Kidney (tissue), 14 donors: ENCODE results near the gene SHISA8. TPM values are rescaled to one million over a fixed set of nuclear protein-coding genes. Genes with fewer than 3 reads are reported as not detected.

ENCODE experiments used
- DNase-seq, 5 donors: peaks; one replicate each; pipeline ENCODE4 v3.0.0-alpha.2; 2013 to 2020
- FAIRE-seq: peaks from 2 replicates; lab custom pipeline; 2012; peaks lifted over from hg19 to GRCh38; lab: Jason Lieb, UNC
- H3K27ac ChIP-seq, 2 donors: one replicate each; pipeline ENCODE4 v1.7.0; 2013; ENCODE audit warnings: low read depth in 2 of 2, low read length in 2 of 2, inconsistent platforms in 1 of 2
- H3K27me3 ChIP-seq: one replicate; pipeline ENCODE4 v1.7.1; 2013; ENCODE audit warnings: low read length, inconsistent platforms; ENCODE audit not compliant: control insufficient read depth, insufficient read depth
- H3K36me3 ChIP-seq, 3 donors: one replicate each; pipeline versions ENCODE4 v1.7.0 to v1.7.1; 2013; ENCODE audit warnings: low read length in 3 of 3, control low read depth in 1 of 3, inconsistent platforms in 1 of 3; ENCODE audit not compliant: insufficient read depth in 3 of 3, control insufficient read depth in 2 of 3
- H3K4me1 ChIP-seq, 3 donors: one replicate each; pipeline versions ENCODE4 v1.7.0 to v1.7.1; 2013; ENCODE audit warnings: low read length in 3 of 3, inconsistent platforms in 1 of 3, low read depth in 1 of 3; ENCODE audit not compliant: control insufficient read depth in 2 of 3, insufficient read depth in 2 of 3
- H3K4me3 ChIP-seq, 3 donors: one replicate each; pipeline versions ENCODE4 v1.7.0 to v1.8.1; 2013; ENCODE audit warnings: low read length in 3 of 3, control low read depth in 1 of 3, inconsistent platforms in 1 of 3
- H3K9ac ChIP-seq, 3 donors: one replicate each; pipeline versions ENCODE4 v1.7.0 to v1.7.1; 2013; ENCODE audit warnings: low read length in 3 of 3, control low read depth in 1 of 3, inconsistent platforms in 1 of 3
- H3K9me3 ChIP-seq, 3 donors: one replicate each; pipeline versions ENCODE4 v1.7.0 to v1.7.1; 2013; ENCODE audit warnings: low read length in 3 of 3, control low read depth in 1 of 3, inconsistent platforms in 1 of 3; ENCODE audit not compliant: control insufficient read depth in 2 of 3, insufficient read depth in 1 of 3
- CTCF ChIP-seq: IDR thresholded peaks from 3 replicates; pipeline ENCODE4 v1.5.1; 2012; ENCODE audit warnings: mild to moderate bottlenecking, moderate library complexity, borderline replicate concordance; ENCODE audit not compliant: insufficient read depth; ENCODE audit errors: extremely low read depth
- intact Hi-C: fragments of 100-400 bp; cut with DNase I; formaldehyde crosslinking; loops from one replicate; pipeline ENCODE4 v1.11.1; 2022
- microRNA-seq: library from miRNA; unstranded; fragments of <30 nt; microRNA quantifications from one replicate; pipeline ENCODE4 v1.2.0, GENCODE V29; 2020
- polyA plus RNA-seq: library from polyadenylated mRNA; stranded (reverse); fragments of 350-450 nt; fragmentation: Illumina TruSeq; extraction: RNeasy Lipid Tissue Mini Kit (QIAGEN cat#74804); gene quantifications from one replicate; pipeline ENCODE4 v1.2.3, GENCODE V29; 2014; ENCODE audit warnings: low read depth, low replicate concordance; ENCODE audit not compliant: insufficient read depth
- total RNA-seq: library from RNA; stranded (reverse); fragmentation: NEBNext Ultra II Directional; extraction: Animal tissue kit (Norgen Biotek cat#: 25700); gene quantifications from one replicate; pipeline ENCODE4 v1.2.1, GENCODE V29; 2021
- donor health status: control.
- donor health status: control.
- donor health status: control.
- donor health status: control.
- donor health status: control.
- donor health status: DM: yes; HTN: yes; CAD: no.
- donor health status: Normal renal cell carcinoma (clear cell type).

The SHISA8 gene
- total and polyA plus RNA-seq, 2 donors from 2014 or later = 0.35 to 0.47 TPM

- Histone ChIP-seq H3K9ac (peak overlapping the region in 1 of 3 donors; percentile 15), H3K27ac (peak overlapping the region in 1 of 2 donors; percentile 60), H3K27me3 (no peaks in the 10 kb centered on the region), H3K4me1 (peaks cover 0 to 12% (median 0%) of the 10 kb centered on the region in 3 donors), H3K36me3 (peaks cover 0 to 3% (median 0%) of the 10 kb centered on the region in 3 donors), H3K4me3 (no peak overlapping the region), H3K9me3 (no peaks in the 10 kb centered on the region)
- no peak for TF ChIP-seq CTCF
- DNase-seq (peak in 4 of 5 donors; percentile 57 to 87 (median 78)), FAIRE-seq (no peak)
- intact Hi-C loops = no loop called here
Measured at GRCh38 chr22:41862160-41862529, 52.7 kb downstream of the SHISA8 start.

Small RNA genes lying within 50 kb of the gene (microRNA-seq; reads per million reads assigned to microRNA genes)
- gene MIR33A = 130 reads per million, percentile 56 among the genes with 10 or more reads in this experiment

Other genes starting within 250 kb of the SHISA8 start
- gene SNU13, start 226.2 kb downstream of the SHISA8 start, total RNA-seq = 132 TPM
- gene SNU13, start 226.2 kb downstream of the SHISA8 start, polyA plus RNA-seq = 217 TPM
- 14.6 TPM for gene MEI1, start 215.6 kb downstream of the SHISA8 start, total RNA-seq
- 2.4 TPM for gene MEI1, start 215.6 kb downstream of the SHISA8 start, polyA plus RNA-seq
- gene CCDC134, start 114.4 kb downstream of the SHISA8 start, total RNA-seq = 12.2 TPM
- gene CCDC134, start 114.4 kb downstream of the SHISA8 start, polyA plus RNA-seq = 5.0 TPM
- 71.4 TPM for gene SREBF2, start 82.0 kb downstream of the SHISA8 start, total RNA-seq
- gene SREBF2, start 82.0 kb downstream of the SHISA8 start, polyA plus RNA-seq = 49.2 TPM
- gene TNFRSF13C, start 11.7 kb upstream of the SHISA8 start, total RNA-seq = 2.9 TPM
- gene TNFRSF13C, start 11.7 kb upstream of the SHISA8 start, polyA plus RNA-seq = not detected
- 2.8 TPM for gene CENPM, start 32.1 kb upstream of the SHISA8 start, total RNA-seq
- 2.8 TPM for gene CENPM, start 32.1 kb upstream of the SHISA8 start, polyA plus RNA-seq
- gene SEPTIN3, start 54.4 kb upstream of the SHISA8 start, total RNA-seq = 0.22 TPM
- gene SEPTIN3, start 54.4 kb upstream of the SHISA8 start, polyA plus RNA-seq = 0.49 TPM
- 2.5 TPM for gene WBP2NL, start 83.7 kb upstream of the SHISA8 start, total RNA-seq
- gene WBP2NL, start 83.7 kb upstream of the SHISA8 start, polyA plus RNA-seq = 0.84 TPM
- 29.8 TPM for gene NAGA, start 155.7 kb upstream of the SHISA8 start, total RNA-seq
- gene NAGA, start 155.7 kb upstream of the SHISA8 start, polyA plus RNA-seq = 27.0 TPM
- gene PHETA2, start 159.2 kb upstream of the SHISA8 start, total RNA-seq = 10.4 TPM
- 6.3 TPM for gene PHETA2, start 159.2 kb upstream of the SHISA8 start, polyA plus RNA-seq
- gene SMDT1, start 164.6 kb upstream of the SHISA8 start, total RNA-seq = 113 TPM
- 264 TPM for gene SMDT1, start 164.6 kb upstream of the SHISA8 start, polyA plus RNA-seq
- 69.0 TPM for gene NDUFA6, start 175.7 kb upstream of the SHISA8 start, total RNA-seq
- 317 TPM for gene NDUFA6, start 175.7 kb upstream of the SHISA8 start, polyA plus RNA-seq
- gene CYP2D6, start 215.7 kb upstream of the SHISA8 start, total RNA-seq = 3.2 TPM
- gene CYP2D6, start 215.7 kb upstream of the SHISA8 start, polyA plus RNA-seq = 0.39 TPM